Mesenchymal stem cell (in vitro differentiated cells and primary cell): ENCODE data around the gene NUP93.

ENCODE experiments used
- DNase-seq: peaks from one replicate; pipeline ENCODE4 v3.0.0-alpha.2; 2013
- H2AFZ ChIP-seq: one replicate; pipeline ENCODE4 v1.6.1; 2013; ENCODE audit warnings: low read depth, mild to moderate bottlenecking, control low read depth, inconsistent platforms, low read length, moderate library complexity
- H2AK5ac ChIP-seq: 2 replicates; pipeline ENCODE4 v1.6.1; 2013; ENCODE audit warnings: low read length, moderate library complexity, mild to moderate bottlenecking, inconsistent platforms; ENCODE audit not compliant: severe bottlenecking
- H2BK120ac ChIP-seq: one replicate; pipeline ENCODE4 v1.6.1; 2013; ENCODE audit warnings: low read depth, mild to moderate bottlenecking, inconsistent platforms, low read length, moderate library complexity
- H2BK12ac ChIP-seq, 2 experiments: one replicate each; pipeline ENCODE4 v1.6.1; 2013; ENCODE audit warnings: inconsistent platforms in 2 of 2, low read length in 2 of 2, mild to moderate bottlenecking in 2 of 2, moderate library complexity in 2 of 2, control low read depth in 1 of 2
- H2BK15ac ChIP-seq: one replicate; pipeline ENCODE4 v1.6.1; 2013; ENCODE audit warnings: mild to moderate bottlenecking, low read depth, inconsistent platforms; ENCODE audit not compliant: poor library complexity, severe bottlenecking
- H2BK5ac ChIP-seq: 2 replicates; pipeline ENCODE4 v1.6.1; 2013; ENCODE audit warnings: low read depth, mild to moderate bottlenecking, low read length, control low read depth, inconsistent platforms; ENCODE audit not compliant: poor library complexity, severe bottlenecking
- H3K14ac ChIP-seq, 2 experiments: one replicate each; pipeline ENCODE4 v1.6.1; 2013; ENCODE audit warnings: inconsistent platforms in 2 of 2, low read length in 2 of 2, control low read depth in 1 of 2, mild to moderate bottlenecking in 1 of 2, moderate library complexity in 1 of 2
- H3K18ac ChIP-seq, 2 experiments: one replicate each; pipeline ENCODE4 v1.6.1; 2013; ENCODE audit warnings: inconsistent platforms in 2 of 2, low read length in 2 of 2, control low read depth in 1 of 2, low read depth in 1 of 2, mild to moderate bottlenecking in 1 of 2
- H3K23ac ChIP-seq, 2 experiments: one replicate each; pipeline ENCODE4 v1.6.1; 2013; ENCODE audit warnings: inconsistent platforms in 2 of 2, low read length in 2 of 2, mild to moderate bottlenecking in 2 of 2, moderate library complexity in 2 of 2, control low read depth in 1 of 2
- H3K27ac ChIP-seq: 2 replicates; pipeline ENCODE4 v1.5.1; 2013; ENCODE audit warnings: mild to moderate bottlenecking, moderate library complexity, low read length, control low read depth, inconsistent platforms; ENCODE audit not compliant: poor library complexity, severe bottlenecking
- H3K27me3 ChIP-seq, 2 experiments: 2 replicates each; pipeline versions ENCODE4 v1.6.1 to v1.7.0; 2013; ENCODE audit warnings: low read length in 2 of 2, mild to moderate bottlenecking in 2 of 2, moderate library complexity in 2 of 2, control low read depth in 1 of 2, inconsistent platforms in 1 of 2; ENCODE audit not compliant: control insufficient read depth in 1 of 2, insufficient read depth in 1 of 2
- H3K36me3 ChIP-seq, 2 experiments: 2 replicates each; pipeline versions ENCODE4 v1.6.1 to v1.7.0; 2013; ENCODE audit warnings: low read length in 2 of 2, control low read depth in 1 of 2, inconsistent platforms in 1 of 2, low read depth in 1 of 2, mild to moderate bottlenecking in 1 of 2; ENCODE audit not compliant: insufficient read depth in 2 of 2, control insufficient read depth in 1 of 2
- H3K4ac ChIP-seq, 2 experiments: one replicate each; pipeline ENCODE4 v1.6.1; 2013; ENCODE audit warnings: inconsistent platforms in 2 of 2, low read length in 2 of 2, mild to moderate bottlenecking in 2 of 2, moderate library complexity in 2 of 2, control low read depth in 1 of 2, low read depth in 1 of 2
- H3K4me1 ChIP-seq: 2 replicates; pipeline ENCODE4 v1.6.1; 2013; ENCODE audit warnings: low read depth, low read length, control low read depth; ENCODE audit not compliant: control insufficient read depth, insufficient read depth
- H3K4me2 ChIP-seq: 2 replicates; pipeline ENCODE4 v1.6.1; 2013; ENCODE audit warnings: low read length, mild to moderate bottlenecking, inconsistent platforms; ENCODE audit not compliant: poor library complexity, severe bottlenecking
- H3K4me3 ChIP-seq, 2 experiments: 2 replicates each; pipeline versions ENCODE4 v1.5.1 to v1.7.0; 2013; ENCODE audit warnings: low read length in 2 of 2, mild to moderate bottlenecking in 2 of 2, control low read depth in 1 of 2, low read depth in 1 of 2; ENCODE audit not compliant: insufficient read depth in 1 of 2
- H3K79me1 ChIP-seq: replicated peaks from 2 replicates; pipeline ENCODE4 v1.6.1; 2013; ENCODE audit warnings: mild to moderate bottlenecking, control low read depth, low read length, inconsistent platforms; ENCODE audit not compliant: poor library complexity, severe bottlenecking
- H3K9ac ChIP-seq: 2 replicates; pipeline ENCODE4 v1.7.0; 2013; ENCODE audit warnings: mild to moderate bottlenecking, low read length, moderate library complexity
- H3K9me3 ChIP-seq: 2 replicates; pipeline ENCODE4 v1.7.0; 2013; ENCODE audit warnings: mild to moderate bottlenecking, low read length; ENCODE audit not compliant: control insufficient read depth
- H4K8ac ChIP-seq: one replicate; pipeline ENCODE4 v1.6.1; 2013; ENCODE audit warnings: inconsistent platforms, mild to moderate bottlenecking, low read length, moderate library complexity
- H4K91ac ChIP-seq: one replicate; pipeline ENCODE4 v1.6.1; 2013; ENCODE audit warnings: mild to moderate bottlenecking, low read length, inconsistent platforms
- WGBS: methylation state at CpG from one replicate; pipeline ENCODE4 v1.1.7; 2013; ENCODE audit warnings: mixed read lengths; 5-methylcytosine and 5-hydroxymethylcytosine counted together

NUP93 gene

DNA sequence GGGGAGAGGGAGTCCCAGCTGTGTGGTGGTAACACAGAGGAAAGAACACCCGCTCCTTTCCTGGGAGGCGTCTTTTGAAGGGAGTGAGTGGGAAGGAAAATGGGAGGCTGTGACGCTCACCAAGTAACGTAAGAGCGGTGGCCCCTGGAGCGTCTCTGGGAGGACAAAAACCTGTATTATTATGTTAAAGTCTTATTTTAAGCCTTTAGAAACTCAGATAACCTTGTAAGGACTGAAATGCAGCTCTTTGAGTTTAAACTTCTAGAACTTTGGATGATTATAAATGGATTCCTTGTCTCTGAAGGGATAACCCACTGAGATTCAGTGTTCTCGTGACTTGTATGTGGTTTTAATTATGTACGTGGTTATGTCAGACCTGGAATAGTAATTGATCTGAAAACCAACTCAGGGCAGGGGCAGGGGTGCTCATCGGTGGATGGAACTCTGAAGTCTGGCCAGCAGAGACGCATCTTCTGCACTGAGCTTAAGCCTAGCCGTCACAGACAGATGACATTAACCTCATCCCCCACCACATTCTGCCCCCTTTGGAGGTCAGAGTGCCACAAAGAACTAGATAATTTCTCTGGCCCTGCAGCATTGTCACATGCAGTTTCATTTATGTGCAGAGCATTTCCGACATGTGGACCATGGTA, 93.3 kb downstream of the NUP93 start:
- no peaks in the 10 kb centered on the region for H3K9me3 ChIP-seq
- no peak for DNase-seq

DNA sequence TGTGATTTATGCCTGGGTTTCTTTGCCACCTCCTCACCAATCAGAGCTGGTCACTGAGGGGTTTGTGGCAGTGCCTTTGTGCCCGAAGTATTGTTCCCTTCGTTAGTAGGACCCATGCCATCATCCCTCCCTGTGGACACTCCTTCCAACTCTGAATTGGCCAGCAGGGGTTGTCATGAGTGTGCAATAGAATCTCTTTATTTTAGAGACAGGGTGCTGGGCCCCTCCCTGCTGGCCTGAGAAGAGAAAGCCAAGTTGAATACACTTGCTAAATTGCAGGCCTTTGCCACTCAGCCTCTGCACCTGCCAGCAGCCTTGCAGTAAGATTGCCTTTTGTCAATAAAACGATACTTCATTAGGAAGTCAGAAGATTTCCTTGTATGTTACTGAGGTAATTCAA, 94.4 kb downstream of the NUP93 start:
- Histone ChIP-seq H3K79me1 (no peaks in the 10 kb centered on the region), H3K9ac (no peak overlapping the region), H2AK5ac (peak overlapping the region; percentile 72), H3K27ac (no peak overlapping the region), H3K36me3 (peaks cover 25 to 59% of the 10 kb centered on the region in 2 experiments), H2BK120ac (no peak overlapping the region), H3K4me2 (no peak overlapping the region), H2BK12ac (no peak overlapping the region), H4K91ac (peak overlapping the region; percentile 13), H3K23ac (no peak overlapping the region), H3K18ac (no peak overlapping the region), H2BK5ac (no peak overlapping the region), H4K8ac (no peak overlapping the region), H3K4me3 (no peak overlapping the region), H3K4me1 (peaks cover 1% of the 10 kb centered on the region), H3K27me3 (no peaks in the 10 kb centered on the region), H3K4ac (no peak overlapping the region), H3K9me3 (no peaks in the 10 kb centered on the region), H2AFZ (no peak overlapping the region), H2BK15ac (no peak overlapping the region), H3K14ac (no peak overlapping the region)
- DNase-seq: no peak
- 90% methylated on average over 2 of the region's 3 CpGs for WGBS

More for the DNA sequence above, 93.3 kb downstream of the NUP93 start:
- H2BK15ac ChIP-seq: no peak overlapping the region
- H3K79me1 ChIP-seq: no peaks in the 10 kb centered on the region
- no peak overlapping the region for H3K23ac ChIP-seq
- H3K14ac ChIP-seq: no peak overlapping the region
- H3K18ac ChIP-seq: no peak overlapping the region
- H3K4ac ChIP-seq: no peak overlapping the region
- no peak overlapping the region for H4K8ac ChIP-seq
- no peak overlapping the region for H3K4me3 ChIP-seq
- no peak overlapping the region for H2AK5ac ChIP-seq
- H3K4me1 ChIP-seq: peaks cover 1% of the 10 kb centered on the region
- 96% methylated on average over 11 of the region's 12 CpGs for WGBS
- H2BK120ac ChIP-seq: no peak overlapping the region
- no peaks in the 10 kb centered on the region for H3K27me3 ChIP-seq
- no peak overlapping the region for H4K91ac ChIP-seq
- no peak overlapping the region for H2BK5ac ChIP-seq
- peaks cover 22 to 59% of the 10 kb centered on the region in 2 experiments for H3K36me3 ChIP-seq
- no peak overlapping the region for H2AFZ ChIP-seq
- no peak overlapping the region for H3K4me2 ChIP-seq
- H2BK12ac ChIP-seq: no peak overlapping the region
- no peak overlapping the region for H3K9ac ChIP-seq
- H3K27ac ChIP-seq: no peak overlapping the region

DNA sequence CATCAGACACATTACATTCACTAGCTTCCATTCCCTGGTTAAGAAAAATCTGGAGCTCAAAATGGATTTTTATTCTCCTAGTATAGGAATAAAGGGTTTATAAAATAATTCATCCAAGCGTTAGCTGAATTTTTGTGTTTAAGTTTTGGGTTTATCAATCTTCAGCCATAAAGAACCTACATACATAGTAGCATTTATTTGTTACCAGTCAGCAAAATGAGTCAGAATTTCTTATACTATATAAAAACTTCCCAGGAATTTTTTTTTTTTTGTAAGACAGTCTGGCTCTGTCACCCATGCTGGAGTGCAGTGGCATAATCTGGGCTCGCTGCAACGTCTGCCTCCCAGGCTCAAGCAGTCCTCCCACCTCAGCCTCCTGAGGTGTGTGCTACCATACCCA, 94.9 kb downstream of the NUP93 start:
- no peak for DNase-seq
- H2BK120ac ChIP-seq: no peak overlapping the region
- no peak overlapping the region for H3K14ac ChIP-seq
- no peak overlapping the region for H3K27ac ChIP-seq
- no peak overlapping the region for H3K18ac ChIP-seq
- H3K79me1 ChIP-seq: no peaks in the 10 kb centered on the region
- no peak overlapping the region for H4K91ac ChIP-seq
- no peak overlapping the region for H3K4ac ChIP-seq
- no peak overlapping the region for H2BK15ac ChIP-seq
- H2BK5ac ChIP-seq: no peak overlapping the region
- WGBS: no CpG with 5 or more reads among the region's 3 CpGs
- H2AK5ac ChIP-seq: no peak overlapping the region
- no peak overlapping the region for H3K4me2 ChIP-seq
- no peak overlapping the region for H4K8ac ChIP-seq
- H2BK12ac ChIP-seq: no peak overlapping the region
- no peaks in the 10 kb centered on the region for H3K9me3 ChIP-seq
- H3K9ac ChIP-seq: no peak overlapping the region
- H3K27me3 ChIP-seq: no peaks in the 10 kb centered on the region
- no peak overlapping the region for H3K4me3 ChIP-seq
- H3K23ac ChIP-seq: no peak overlapping the region
- peaks cover 25 to 59% of the 10 kb centered on the region in 2 experiments for H3K36me3 ChIP-seq
- H2AFZ ChIP-seq: no peak overlapping the region
- peaks cover 1% of the 10 kb centered on the region for H3K4me1 ChIP-seq

DNA sequence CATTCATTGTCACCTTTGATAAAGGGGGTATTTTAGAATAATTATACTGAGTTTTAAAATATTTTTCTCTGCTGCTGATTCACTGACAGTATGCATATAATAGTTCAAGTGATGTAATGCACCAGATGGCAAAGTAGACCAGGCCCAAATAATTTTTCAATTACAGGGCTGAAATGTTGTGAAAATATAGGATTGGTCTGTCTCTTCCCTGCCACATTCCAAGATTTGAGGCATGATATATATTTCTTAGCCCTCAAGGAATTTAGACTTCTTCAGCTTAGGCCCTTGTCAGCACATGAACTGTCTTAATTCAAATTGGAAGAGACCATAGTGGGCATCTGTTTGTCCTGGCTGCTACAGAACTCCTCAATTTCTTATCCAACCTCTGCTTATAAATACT, 95.9 kb downstream of the NUP93 start:
- peaks cover 25 to 59% of the 10 kb centered on the region in 2 experiments for H3K36me3 ChIP-seq
- H3K79me1 ChIP-seq: no peaks in the 10 kb centered on the region
- no peak overlapping the region for H4K91ac ChIP-seq
- no peak overlapping the region for H2BK5ac ChIP-seq
- no peak overlapping the region for H2AK5ac ChIP-seq
- no peak overlapping the region for H2BK15ac ChIP-seq
- H3K4me3 ChIP-seq: no peak overlapping the region
- no peaks in the 10 kb centered on the region for H3K27me3 ChIP-seq
- H3K9ac ChIP-seq: no peak overlapping the region
- no peak overlapping the region for H2BK12ac ChIP-seq
- no peak overlapping the region for H4K8ac ChIP-seq
- no peak overlapping the region for H2BK120ac ChIP-seq
- H3K23ac ChIP-seq: no peak overlapping the region
- no peak overlapping the region for H3K4ac ChIP-seq
- H3K4me1 ChIP-seq: peaks cover 4% of the 10 kb centered on the region
- no peaks in the 10 kb centered on the region for H3K9me3 ChIP-seq
- DNase-seq: no peak
- H3K18ac ChIP-seq: no peak overlapping the region
- no peak overlapping the region for H3K27ac ChIP-seq
- H3K4me2 ChIP-seq: no peak overlapping the region
- no peak overlapping the region for H3K14ac ChIP-seq
- H2AFZ ChIP-seq: no peak overlapping the region
